ELR (cell line): ENCODE results near the gene C11orf68.
"Not testable (repeated sequence)": the region's sequence is repeated elsewhere in the genome, so short reads cannot be mapped to it uniquely, and the experiment has no call there.

Source experiments
- DNase-seq: peaks from one replicate; pipeline ENCODE4 v3.0.0-alpha.2; 2015; ENCODE audit warnings: low read depth

C11orf68 gene

GRCh38 chr11:65912845-65913244 is 6.0 kb downstream of the C11orf68 start:
- peak; percentile 97 for DNase-seq

GRCh38 chr11:65911682-65912568 is 6.9 kb downstream of the C11orf68 start:
- DNase-seq = peak; percentile 99

- no peak for DNase-seq
Observed at GRCh38 chr11:65907878-65908277, 11.0 kb downstream of the C11orf68 start.

- peak; percentile 55 for DNase-seq
Observed at GRCh38 chr11:65906602-65907001, 12.3 kb downstream of the C11orf68 start.

GRCh38 chr11:65903715-65904114 is 15.1 kb downstream of the C11orf68 start:
- no peak for DNase-seq

GRCh38 chr11:65903068-65903481 is 15.8 kb downstream of the C11orf68 start:
- peak; percentile 99 for DNase-seq

GRCh38 chr11:65900899-65901180 is 18.0 kb downstream of the C11orf68 start:
- no peak for DNase-seq

GRCh38 chr11:65900125-65900898 is 18.6 kb downstream of the C11orf68 start, which contains the start of gene FOSL1:
TSS of gene FOSL1 (minus strand) at chr11:65900388. CDS start at chr11:65900339, 49 bp downstream.
- DNase-seq = peak; percentile 98

GRCh38 chr11:65899356-65900124 is 19.3 kb downstream of the C11orf68 start:
- peak; percentile 91 for DNase-seq

- no peak for DNase-seq
Observed at GRCh38 chr11:65898656-65899355, 20.1 kb downstream of the C11orf68 start.

- peak; percentile 39 for DNase-seq
Observed at GRCh38 chr11:65897020-65897471, 21.8 kb downstream of the C11orf68 start.

GRCh38 chr11:65896034-65896999 is 22.5 kb downstream of the C11orf68 start:
- DNase-seq = peak; percentile 66

- DNase-seq = peak; percentile 64
Observed at GRCh38 chr11:65895482-65895981, 23.3 kb downstream of the C11orf68 start.

GRCh38 chr11:65894034-65894591 is 24.7 kb downstream of the C11orf68 start:
- DNase-seq = peak; percentile 62

GRCh38 chr11:65892661-65893317 is 26.1 kb downstream of the C11orf68 start:
- DNase-seq = peak; percentile 51

- not testable (repeated sequence) for DNase-seq
Observed at GRCh38 chr11:65892137-65892540, 26.7 kb downstream of the C11orf68 start.

- peak; percentile 88 for DNase-seq
Observed at GRCh38 chr11:65891219-65892136, 27.4 kb downstream of the C11orf68 start.
